Liver (tissue), 3 donors: ENCODE results near the gene TRMT11.

Source experiments
- EGR1 ChIP-seq, 2 donors: IDR thresholded peaks; 2 replicates each; pipeline ENCODE4 v1.6.1; 2016 to 2018; ENCODE audit warnings: antibody characterized with exemption in 2 of 2, low read depth in 2 of 2
- GABPA ChIP-seq, 2 donors: IDR thresholded peaks in 1 of 2; conservative IDR thresholded peaks in 1 of 2; 2 replicates each; pipeline ENCODE4 v1.6.1; 2016; ENCODE audit warnings: antibody characterized with exemption in 2 of 2, mild to moderate bottlenecking in 1 of 2, moderate library complexity in 1 of 2
- HNF4A ChIP-seq, 2 donors: conservative IDR thresholded peaks; 2 replicates each; pipeline ENCODE4 v1.6.1; 2016; ENCODE audit warnings: antibody characterized with exemption in 2 of 2, mild to moderate bottlenecking in 2 of 2
- NR2F2 ChIP-seq: IDR thresholded peaks from 2 replicates; pipeline ENCODE4 v1.6.1; 2016; ENCODE audit warnings: antibody characterized with exemption
- RAD21 ChIP-seq, 2 donors: IDR thresholded peaks; 2 replicates each; pipeline ENCODE4 v1.6.1; 2016; ENCODE audit warnings: antibody characterized with exemption in 2 of 2, mild to moderate bottlenecking in 2 of 2
- RXRA ChIP-seq, 2 donors: IDR thresholded peaks; 2 replicates each; pipeline ENCODE4 v1.6.1; 2017 to 2018; ENCODE audit warnings: antibody characterized with exemption in 2 of 2, mild to moderate bottlenecking in 1 of 2
- TAF1 ChIP-seq: conservative IDR thresholded peaks from 2 replicates; pipeline ENCODE4 v1.6.1; 2016; ENCODE audit warnings: antibody characterized with exemption, mild to moderate bottlenecking
- YY1 ChIP-seq: IDR thresholded peaks from 2 replicates; pipeline ENCODE4 v1.6.1; 2016; ENCODE audit warnings: antibody characterized with exemption, mild to moderate bottlenecking
- ZBTB33 ChIP-seq: IDR thresholded peaks from 2 replicates; pipeline ENCODE4 v1.6.1; 2016; ENCODE audit warnings: antibody characterized with exemption
- TF ChIP-seq, protein P1 (sequence below): IDR thresholded peaks from 2 replicates; pipeline ENCODE4 v1.6.1; 2016; ENCODE audit warnings: antibody characterized with exemption
- TF ChIP-seq, protein P2 (sequence below): fragments of 150-350 bp; IDR thresholded peaks from 2 replicates; pipeline ENCODE4 v1.5.1; 2017; ENCODE audit warnings: improper control_type of control experiment, low read depth, low read length; ENCODE audit not compliant: missing input control
- TF ChIP-seq, protein P3 (sequence below): IDR thresholded peaks from 2 replicates; pipeline ENCODE4 v1.6.1; 2016; ENCODE audit warnings: antibody characterized with exemption, mild to moderate bottlenecking
- donor health status: healthy.
- donor health status: healthy.

DNA sequence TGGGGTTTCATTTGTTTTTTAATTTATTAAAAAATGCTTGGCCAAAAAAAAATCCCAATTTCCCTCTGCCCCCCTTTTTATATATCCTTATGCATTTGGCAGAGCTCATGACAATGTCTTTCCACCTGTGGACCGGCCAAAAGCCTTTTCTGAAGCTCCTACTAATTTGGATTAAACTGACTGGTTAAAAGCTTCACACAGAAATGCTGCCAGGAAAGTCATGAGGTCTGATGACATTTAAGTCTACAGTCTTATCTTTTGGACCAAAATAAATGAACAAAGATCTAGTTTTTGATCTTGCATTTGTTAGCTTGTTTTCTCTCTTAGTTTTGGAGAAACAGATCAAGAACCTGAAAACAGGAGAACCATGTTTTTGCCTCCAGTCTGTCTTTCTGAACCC is 66.1 kb downstream of the TRMT11 start:
- TF ChIP-seq, protein P1, sequence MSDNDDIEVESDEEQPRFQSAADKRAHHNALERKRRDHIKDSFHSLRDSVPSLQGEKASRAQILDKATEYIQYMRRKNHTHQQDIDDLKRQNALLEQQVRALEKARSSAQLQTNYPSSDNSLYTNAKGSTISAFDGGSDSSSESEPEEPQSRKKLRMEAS = no peak
- TF ChIP-seq RXRA (IDR thresholded peaks at IDR 0.05) (peak in 1 of 2 donors; percentile 56), RAD21 (IDR thresholded peaks at IDR 0.05) (no peak), NR2F2 (no peak), TAF1 (no peak), HNF4A (conservative IDR thresholded peaks at IDR 0.05) (peak; percentile 27 to 52), YY1 (no peak), GABPA (IDR thresholded peaks at IDR 0.05 in 1 of 2, conservative IDR thresholded peaks at IDR 0.05 in 1 of 2) (no peak), ZBTB33 (no peak), EGR1 (IDR thresholded peaks at IDR 0.05; ENCODE audit: low read depth in 2 of 2) (no peak)
- TF ChIP-seq, protein P2, sequence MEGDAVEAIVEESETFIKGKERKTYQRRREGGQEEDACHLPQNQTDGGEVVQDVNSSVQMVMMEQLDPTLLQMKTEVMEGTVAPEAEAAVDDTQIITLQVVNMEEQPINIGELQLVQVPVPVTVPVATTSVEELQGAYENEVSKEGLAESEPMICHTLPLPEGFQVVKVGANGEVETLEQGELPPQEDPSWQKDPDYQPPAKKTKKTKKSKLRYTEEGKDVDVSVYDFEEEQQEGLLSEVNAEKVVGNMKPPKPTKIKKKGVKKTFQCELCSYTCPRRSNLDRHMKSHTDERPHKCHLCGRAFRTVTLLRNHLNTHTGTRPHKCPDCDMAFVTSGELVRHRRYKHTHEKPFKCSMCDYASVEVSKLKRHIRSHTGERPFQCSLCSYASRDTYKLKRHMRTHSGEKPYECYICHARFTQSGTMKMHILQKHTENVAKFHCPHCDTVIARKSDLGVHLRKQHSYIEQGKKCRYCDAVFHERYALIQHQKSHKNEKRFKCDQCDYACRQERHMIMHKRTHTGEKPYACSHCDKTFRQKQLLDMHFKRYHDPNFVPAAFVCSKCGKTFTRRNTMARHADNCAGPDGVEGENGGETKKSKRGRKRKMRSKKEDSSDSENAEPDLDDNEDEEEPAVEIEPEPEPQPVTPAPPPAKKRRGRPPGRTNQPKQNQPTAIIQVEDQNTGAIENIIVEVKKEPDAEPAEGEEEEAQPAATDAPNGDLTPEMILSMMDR = no peak
- TF ChIP-seq, protein P3, sequence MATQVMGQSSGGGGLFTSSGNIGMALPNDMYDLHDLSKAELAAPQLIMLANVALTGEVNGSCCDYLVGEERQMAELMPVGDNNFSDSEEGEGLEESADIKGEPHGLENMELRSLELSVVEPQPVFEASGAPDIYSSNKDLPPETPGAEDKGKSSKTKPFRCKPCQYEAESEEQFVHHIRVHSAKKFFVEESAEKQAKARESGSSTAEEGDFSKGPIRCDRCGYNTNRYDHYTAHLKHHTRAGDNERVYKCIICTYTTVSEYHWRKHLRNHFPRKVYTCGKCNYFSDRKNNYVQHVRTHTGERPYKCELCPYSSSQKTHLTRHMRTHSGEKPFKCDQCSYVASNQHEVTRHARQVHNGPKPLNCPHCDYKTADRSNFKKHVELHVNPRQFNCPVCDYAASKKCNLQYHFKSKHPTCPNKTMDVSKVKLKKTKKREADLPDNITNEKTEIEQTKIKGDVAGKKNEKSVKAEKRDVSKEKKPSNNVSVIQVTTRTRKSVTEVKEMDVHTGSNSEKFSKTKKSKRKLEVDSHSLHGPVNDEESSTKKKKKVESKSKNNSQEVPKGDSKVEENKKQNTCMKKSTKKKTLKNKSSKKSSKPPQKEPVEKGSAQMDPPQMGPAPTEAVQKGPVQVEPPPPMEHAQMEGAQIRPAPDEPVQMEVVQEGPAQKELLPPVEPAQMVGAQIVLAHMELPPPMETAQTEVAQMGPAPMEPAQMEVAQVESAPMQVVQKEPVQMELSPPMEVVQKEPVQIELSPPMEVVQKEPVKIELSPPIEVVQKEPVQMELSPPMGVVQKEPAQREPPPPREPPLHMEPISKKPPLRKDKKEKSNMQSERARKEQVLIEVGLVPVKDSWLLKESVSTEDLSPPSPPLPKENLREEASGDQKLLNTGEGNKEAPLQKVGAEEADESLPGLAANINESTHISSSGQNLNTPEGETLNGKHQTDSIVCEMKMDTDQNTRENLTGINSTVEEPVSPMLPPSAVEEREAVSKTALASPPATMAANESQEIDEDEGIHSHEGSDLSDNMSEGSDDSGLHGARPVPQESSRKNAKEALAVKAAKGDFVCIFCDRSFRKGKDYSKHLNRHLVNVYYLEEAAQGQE = no peak
